ENCODE results near the gene TRIM4.

TRIM4 gene

DNA sequence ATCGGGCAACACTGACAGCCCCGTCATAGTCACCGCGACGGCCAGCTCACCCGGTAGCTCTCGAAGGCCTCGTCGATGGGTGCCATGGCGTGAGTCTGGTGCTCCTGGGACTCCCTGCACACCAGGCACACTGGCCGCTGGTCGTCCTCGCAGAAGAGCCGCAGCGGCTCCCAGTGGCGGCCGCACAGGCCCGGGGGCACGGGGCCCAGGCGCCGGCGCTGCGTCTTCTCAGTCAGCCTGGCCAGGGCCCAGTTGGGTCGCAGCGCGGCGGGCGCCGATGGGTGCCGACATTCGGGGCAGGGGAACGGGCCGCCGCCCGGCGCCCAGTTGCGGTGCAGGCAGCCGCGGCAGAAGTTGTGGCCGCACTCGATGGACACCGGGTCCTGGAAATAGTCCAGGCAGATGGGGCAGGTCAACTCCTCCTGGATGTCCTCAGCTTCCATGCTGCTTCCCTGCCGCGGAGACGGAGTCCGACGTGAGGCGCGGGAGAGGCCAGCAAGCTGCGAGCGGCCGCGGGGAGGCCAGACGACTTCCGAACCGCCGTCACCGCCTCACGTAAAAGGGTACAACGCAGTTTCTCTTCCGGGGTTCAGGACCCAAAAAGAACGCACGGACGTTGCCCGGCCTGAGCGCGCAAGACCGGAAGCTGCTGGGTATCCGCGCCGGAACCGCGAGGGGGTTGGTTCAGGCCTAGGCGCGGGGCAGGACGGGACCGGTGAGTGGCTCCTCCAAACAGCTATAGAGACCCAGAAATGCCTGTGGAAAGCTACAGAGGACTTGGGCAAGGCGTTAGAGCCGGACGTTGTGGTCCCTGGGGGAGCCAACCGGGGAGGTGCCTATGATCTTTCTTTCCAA, at the start of gene TRIM4 (continued):
- no peak for TF ChIP-seq ZNF830 (tag by site-specific recombination; IDR thresholded peaks at IDR 0.05; ENCODE audit: low read depth)
- no peak for TF ChIP-seq TSHZ1 (tag by site-specific recombination; IDR thresholded peaks at IDR 0.05; ENCODE audit: borderline replicate concordance)
- TF ChIP-seq ZNF658 (tag by site-specific recombination; IDR thresholded peaks at IDR 0.05): no peak
- no peak for TF ChIP-seq ZNF404 (tag by site-specific recombination; IDR thresholded peaks at IDR 0.05)
- no peak for TF ChIP-seq ZNF221 (tag by site-specific recombination; IDR thresholded peaks at IDR 0.05; ENCODE audit: borderline replicate concordance)
- TF ChIP-seq, protein P1, sequence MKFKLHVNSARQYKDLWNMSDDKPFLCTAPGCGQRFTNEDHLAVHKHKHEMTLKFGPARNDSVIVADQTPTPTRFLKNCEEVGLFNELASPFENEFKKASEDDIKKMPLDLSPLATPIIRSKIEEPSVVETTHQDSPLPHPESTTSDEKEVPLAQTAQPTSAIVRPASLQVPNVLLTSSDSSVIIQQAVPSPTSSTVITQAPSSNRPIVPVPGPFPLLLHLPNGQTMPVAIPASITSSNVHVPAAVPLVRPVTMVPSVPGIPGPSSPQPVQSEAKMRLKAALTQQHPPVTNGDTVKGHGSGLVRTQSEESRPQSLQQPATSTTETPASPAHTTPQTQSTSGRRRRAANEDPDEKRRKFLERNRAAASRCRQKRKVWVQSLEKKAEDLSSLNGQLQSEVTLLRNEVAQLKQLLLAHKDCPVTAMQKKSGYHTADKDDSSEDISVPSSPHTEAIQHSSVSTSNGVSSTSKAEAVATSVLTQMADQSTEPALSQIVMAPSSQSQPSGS (tag by site-specific recombination; IDR thresholded peaks at IDR 0.05; ENCODE audit: low read depth): no peak
- no peak for TF ChIP-seq ZNF211 (tag by site-specific recombination; IDR thresholded peaks at IDR 0.05; ENCODE audit: low read depth)
- peak; percentile 80 for TF ChIP-seq GLIS2 (tag by site-specific recombination; IDR thresholded peaks at IDR 0.05)
- TF ChIP-seq, protein P2, sequence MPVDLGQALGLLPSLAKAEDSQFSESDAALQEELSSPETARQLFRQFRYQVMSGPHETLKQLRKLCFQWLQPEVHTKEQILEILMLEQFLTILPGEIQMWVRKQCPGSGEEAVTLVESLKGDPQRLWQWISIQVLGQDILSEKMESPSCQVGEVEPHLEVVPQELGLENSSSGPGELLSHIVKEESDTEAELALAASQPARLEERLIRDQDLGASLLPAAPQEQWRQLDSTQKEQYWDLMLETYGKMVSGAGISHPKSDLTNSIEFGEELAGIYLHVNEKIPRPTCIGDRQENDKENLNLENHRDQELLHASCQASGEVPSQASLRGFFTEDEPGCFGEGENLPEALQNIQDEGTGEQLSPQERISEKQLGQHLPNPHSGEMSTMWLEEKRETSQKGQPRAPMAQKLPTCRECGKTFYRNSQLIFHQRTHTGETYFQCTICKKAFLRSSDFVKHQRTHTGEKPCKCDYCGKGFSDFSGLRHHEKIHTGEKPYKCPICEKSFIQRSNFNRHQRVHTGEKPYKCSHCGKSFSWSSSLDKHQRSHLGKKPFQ (tag by site-specific recombination; IDR thresholded peaks at IDR 0.05): no peak
- TF ChIP-seq CTCF (tag by site-specific recombination; IDR thresholded peaks at IDR 0.05): peak; percentile 58
- TF ChIP-seq INSM2 (tag by site-specific recombination; IDR thresholded peaks at IDR 0.05): no peak
- no peak for TF ChIP-seq ZSCAN23 (tag by site-specific recombination; IDR thresholded peaks at IDR 0.05)
- TF ChIP-seq SALL2 (tag by site-specific recombination; IDR thresholded peaks at IDR 0.05; ENCODE audit: borderline replicate concordance): no peak
- no peak for TF ChIP-seq ZNF391 (tag by site-specific recombination; IDR thresholded peaks at IDR 0.05; ENCODE audit: borderline replicate concordance, low read depth)
- TF ChIP-seq ZNF362 (tag by site-specific recombination; IDR thresholded peaks at IDR 0.05): no peak
- TF ChIP-seq ZNF600 (tag by site-specific recombination; IDR thresholded peaks at IDR 0.05): peak; percentile 78
- no peak for TF ChIP-seq ZFP41 (tag by site-specific recombination; IDR thresholded peaks at IDR 0.05; ENCODE audit: borderline replicate concordance)
- no peak for TF ChIP-seq GFI1B (tag by site-specific recombination; IDR thresholded peaks at IDR 0.05)
- TF ChIP-seq ZNF341 (tag by site-specific recombination; IDR thresholded peaks at IDR 0.05; ENCODE audit: low read depth): no peak
- no peak for TF ChIP-seq ZNF132 (tag by site-specific recombination; IDR thresholded peaks at IDR 0.05; ENCODE audit: borderline replicate concordance)
- TF ChIP-seq, protein P3, sequence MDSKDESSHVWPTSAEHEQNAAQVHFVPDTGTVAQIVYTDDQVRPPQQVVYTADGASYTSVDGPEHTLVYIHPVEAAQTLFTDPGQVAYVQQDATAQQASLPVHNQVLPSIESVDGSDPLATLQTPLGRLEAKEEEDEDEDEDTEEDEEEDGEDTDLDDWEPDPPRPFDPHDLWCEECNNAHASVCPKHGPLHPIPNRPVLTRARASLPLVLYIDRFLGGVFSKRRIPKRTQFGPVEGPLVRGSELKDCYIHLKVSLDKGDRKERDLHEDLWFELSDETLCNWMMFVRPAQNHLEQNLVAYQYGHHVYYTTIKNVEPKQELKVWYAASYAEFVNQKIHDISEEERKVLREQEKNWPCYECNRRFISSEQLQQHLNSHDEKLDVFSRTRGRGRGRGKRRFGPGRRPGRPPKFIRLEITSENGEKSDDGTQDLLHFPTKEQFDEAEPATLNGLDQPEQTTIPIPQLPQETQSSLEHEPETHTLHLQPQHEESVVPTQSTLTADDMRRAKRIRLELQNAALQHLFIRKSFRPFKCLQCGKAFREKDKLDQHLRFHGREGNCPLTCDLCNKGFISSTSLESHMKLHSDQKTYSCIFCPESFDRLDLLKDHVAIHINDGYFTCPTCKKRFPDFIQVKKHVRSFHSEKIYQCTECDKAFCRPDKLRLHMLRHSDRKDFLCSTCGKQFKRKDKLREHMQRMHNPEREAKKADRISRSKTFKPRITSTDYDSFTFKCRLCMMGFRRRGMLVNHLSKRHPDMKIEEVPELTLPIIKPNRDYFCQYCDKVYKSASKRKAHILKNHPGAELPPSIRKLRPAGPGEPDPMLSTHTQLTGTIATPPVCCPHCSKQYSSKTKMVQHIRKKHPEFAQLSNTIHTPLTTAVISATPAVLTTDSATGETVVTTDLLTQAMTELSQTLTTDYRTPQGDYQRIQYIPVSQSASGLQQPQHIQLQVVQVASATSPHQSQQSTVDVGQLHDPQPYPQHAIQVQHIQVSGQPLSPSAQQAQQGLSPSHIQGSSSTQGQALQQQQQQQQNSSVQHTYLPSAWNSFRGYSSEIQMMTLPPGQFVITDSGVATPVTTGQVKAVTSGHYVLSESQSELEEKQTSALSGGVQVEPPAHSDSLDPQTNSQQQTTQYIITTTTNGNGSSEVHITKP (tag by site-specific recombination; IDR thresholded peaks at IDR 0.05): peak; percentile 63
- TF ChIP-seq ZBTB1 (tag by site-specific recombination; IDR thresholded peaks at IDR 0.05): no peak
- no peak for TF ChIP-seq ZNF558 (tag by site-specific recombination; IDR thresholded peaks at IDR 0.05)
- no peak for TF ChIP-seq ZNF324 (tag by site-specific recombination; IDR thresholded peaks at IDR 0.05)
